ENCODE results near the gene SLC2A6. TPM values are rescaled to one million over a fixed set of nuclear protein-coding genes. Genes with fewer than 3 reads are reported as not detected.
A peak's percentile ranks its signal among the peaks of the same experiment; 100 is the strongest.

Gene SLC2A6
- total RNA-seq, 1 donor from 2014 or later = 13.7 TPM

DNA sequence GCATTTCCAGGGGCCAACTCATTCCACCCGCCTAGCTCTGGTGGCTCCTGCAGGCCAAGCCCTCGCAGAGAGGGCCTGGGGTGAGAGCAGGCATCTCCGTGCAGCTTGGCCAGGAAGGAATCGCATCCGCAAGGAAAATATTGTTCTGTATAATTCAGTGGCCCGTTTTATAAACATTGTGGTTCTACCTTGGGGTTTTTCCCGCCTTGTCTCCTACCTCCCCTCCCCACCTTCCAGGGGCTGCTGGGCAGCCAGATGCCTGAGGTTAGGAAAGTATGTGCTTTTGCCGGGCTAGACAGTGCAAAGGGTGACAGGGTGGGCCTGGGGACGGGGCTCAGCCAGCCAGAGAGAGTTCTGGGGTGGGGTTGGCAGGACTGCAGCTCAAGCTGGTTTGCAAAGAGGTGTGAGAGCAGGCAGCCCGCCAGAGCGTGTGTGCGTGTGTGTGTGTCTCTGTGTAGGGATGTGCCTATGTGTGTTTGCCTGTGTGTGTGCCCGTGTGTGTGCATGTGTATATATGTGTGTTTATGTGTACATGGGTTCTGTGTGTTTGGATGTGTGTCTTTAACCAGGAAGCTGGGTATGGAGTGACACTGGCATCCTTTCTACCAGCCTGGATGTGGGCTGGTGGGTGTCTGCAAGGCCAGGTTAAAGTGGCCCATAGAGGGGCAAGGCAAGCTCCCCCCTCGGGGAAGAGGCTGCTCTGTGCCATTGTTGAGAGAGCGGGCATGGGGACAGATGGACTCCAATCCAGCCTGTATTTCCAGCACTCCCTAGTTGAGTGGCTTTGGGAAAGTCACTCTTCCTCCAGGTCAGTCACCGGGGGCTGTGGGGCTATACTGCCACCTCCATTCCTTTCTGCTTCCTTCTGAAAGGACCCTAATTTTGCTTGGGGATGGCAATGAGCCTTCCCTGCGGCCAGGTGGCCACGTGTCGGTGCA lies 10.6 kb upstream of the SLC2A6 start:
- peak; percentile 75 for DNase-seq (ENCODE audit: low spot score)
- Mint-ChIP-seq H3K27me3 (ENCODE audit: low read depth) (no peaks in the 10 kb centered on the region), H3K9me3 (ENCODE audit: low read depth) (no peaks in the 10 kb centered on the region), H3K4me1 (ENCODE audit: low read depth) (peaks cover 30% of the 10 kb centered on the region), H3K36me3 (ENCODE audit: low read depth) (no peaks in the 10 kb centered on the region), H3K4me3 (ENCODE audit: unreplicated experiment) (no peak overlapping the region), H3K27ac (ENCODE audit: unreplicated experiment) (no peak overlapping the region)
- TF ChIP-seq, protein P1, sequence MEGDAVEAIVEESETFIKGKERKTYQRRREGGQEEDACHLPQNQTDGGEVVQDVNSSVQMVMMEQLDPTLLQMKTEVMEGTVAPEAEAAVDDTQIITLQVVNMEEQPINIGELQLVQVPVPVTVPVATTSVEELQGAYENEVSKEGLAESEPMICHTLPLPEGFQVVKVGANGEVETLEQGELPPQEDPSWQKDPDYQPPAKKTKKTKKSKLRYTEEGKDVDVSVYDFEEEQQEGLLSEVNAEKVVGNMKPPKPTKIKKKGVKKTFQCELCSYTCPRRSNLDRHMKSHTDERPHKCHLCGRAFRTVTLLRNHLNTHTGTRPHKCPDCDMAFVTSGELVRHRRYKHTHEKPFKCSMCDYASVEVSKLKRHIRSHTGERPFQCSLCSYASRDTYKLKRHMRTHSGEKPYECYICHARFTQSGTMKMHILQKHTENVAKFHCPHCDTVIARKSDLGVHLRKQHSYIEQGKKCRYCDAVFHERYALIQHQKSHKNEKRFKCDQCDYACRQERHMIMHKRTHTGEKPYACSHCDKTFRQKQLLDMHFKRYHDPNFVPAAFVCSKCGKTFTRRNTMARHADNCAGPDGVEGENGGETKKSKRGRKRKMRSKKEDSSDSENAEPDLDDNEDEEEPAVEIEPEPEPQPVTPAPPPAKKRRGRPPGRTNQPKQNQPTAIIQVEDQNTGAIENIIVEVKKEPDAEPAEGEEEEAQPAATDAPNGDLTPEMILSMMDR (IDR thresholded peaks at IDR 0.05) = no peak

DNA sequence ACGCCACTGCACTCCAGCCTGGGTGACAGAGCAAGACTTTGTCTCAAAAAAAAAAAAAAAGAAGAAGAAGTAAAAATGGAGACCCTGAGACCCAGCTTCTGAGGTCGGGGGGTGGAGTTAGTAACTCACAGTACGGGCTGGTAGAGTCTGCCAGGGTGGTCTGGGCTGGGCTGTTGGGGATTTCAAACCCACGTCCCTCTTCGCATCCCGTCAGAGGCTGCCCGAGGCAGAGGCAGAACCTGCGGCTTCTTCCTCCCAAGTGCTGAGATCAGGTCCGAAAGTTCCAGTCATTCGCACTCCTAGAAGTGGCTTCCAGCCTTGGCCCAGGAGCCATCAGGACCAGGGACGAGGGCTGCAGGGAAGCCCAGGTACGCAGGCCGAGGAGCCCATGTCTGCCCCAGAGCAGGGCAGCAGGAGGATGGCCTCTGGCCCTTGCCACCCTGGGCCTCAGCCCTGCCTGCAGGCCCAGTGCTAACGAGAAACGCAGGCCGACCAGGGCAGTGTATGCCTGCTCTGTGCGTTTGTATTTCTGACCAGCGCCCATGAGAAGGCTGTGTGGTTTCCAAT lies 9.9 kb upstream of the SLC2A6 start:
- peak; percentile 76 for DNase-seq (ENCODE audit: low spot score)
- H3K27ac Mint-ChIP-seq (ENCODE audit: unreplicated experiment) = no peak overlapping the region
- peaks cover 1% of the 10 kb centered on the region for H3K27me3 Mint-ChIP-seq (ENCODE audit: low read depth)
- no peaks in the 10 kb centered on the region for H3K36me3 Mint-ChIP-seq (ENCODE audit: low read depth)
- no peaks in the 10 kb centered on the region for H3K9me3 Mint-ChIP-seq (ENCODE audit: low read depth)
- H3K4me1 Mint-ChIP-seq (ENCODE audit: low read depth) = peaks cover 30% of the 10 kb centered on the region
- no peak overlapping the region for H3K4me3 Mint-ChIP-seq (ENCODE audit: unreplicated experiment)
- TF ChIP-seq, protein P1 (IDR thresholded peaks at IDR 0.05) = no peak

DNA sequence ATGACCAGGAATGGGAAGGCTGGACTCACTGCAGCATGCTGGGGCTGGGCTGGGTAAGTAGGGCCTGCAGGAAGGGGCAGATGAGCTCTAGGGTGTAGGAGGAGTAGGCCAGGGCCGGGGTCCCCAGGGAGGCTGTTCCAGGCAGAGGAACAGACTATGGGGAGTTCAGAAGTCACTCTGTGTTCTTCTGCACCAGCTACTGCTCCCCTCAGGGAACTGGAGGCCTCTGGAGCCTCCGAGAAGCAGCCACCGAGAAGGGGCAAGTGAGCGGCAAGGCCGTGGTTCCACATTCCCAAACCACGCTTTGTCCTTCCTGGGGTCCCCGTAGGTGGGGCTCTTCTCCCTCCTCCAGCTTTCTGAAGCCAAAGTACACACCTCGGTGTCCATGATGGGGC lies 8.4 kb upstream of the SLC2A6 start:
- TF ChIP-seq, protein P1 (IDR thresholded peaks at IDR 0.05) = no peak
- no peak overlapping the region for H3K27ac Mint-ChIP-seq (ENCODE audit: unreplicated experiment)
- peaks cover 21% of the 10 kb centered on the region for H3K4me1 Mint-ChIP-seq (ENCODE audit: low read depth)
- H3K4me3 Mint-ChIP-seq (ENCODE audit: unreplicated experiment) = no peak overlapping the region
- H3K27me3 Mint-ChIP-seq (ENCODE audit: low read depth) = peaks cover 9% of the 10 kb centered on the region
- H3K9me3 Mint-ChIP-seq (ENCODE audit: low read depth) = no peaks in the 10 kb centered on the region
- H3K36me3 Mint-ChIP-seq (ENCODE audit: low read depth) = no peaks in the 10 kb centered on the region
- DNase-seq (ENCODE audit: low spot score) = peak; percentile 52

DNA sequence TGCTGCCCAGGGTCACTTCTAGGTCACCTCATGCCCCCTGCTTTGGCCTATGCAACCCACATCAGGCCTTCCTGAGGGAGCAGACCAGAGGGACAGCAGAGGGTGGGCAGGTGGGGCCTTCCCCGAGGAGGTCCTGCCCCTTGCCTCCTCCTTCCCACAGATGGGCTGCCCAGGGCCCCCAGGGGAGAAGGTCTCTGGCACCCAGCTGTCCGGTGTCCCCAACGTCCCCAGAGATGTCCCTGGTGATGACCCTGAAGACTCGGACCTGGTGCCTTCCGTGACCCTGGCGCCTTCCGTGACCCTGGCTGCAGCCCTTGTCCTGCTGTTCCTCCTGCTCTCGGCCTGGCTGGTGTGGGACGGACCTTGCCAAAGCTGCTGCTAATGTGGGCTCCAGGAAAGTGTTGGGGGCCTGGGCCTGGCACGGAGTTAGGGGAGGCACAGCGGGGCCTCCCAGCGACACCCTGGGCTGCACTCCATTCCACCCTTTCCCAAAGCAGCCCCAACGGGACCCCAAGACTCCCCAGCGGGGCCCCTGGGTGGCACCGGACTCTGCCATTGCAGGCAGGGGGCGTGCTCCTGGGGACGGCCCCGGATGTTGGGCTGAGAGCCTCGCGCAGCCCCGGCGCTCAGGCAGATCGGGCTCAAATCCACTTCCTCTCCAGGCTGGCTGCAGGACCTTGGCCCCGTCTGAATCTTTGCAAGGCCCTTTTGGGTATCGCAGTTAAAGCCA lies 6.8 kb upstream of the SLC2A6 start:
- Mint-ChIP-seq H3K4me1 (ENCODE audit: low read depth) (peaks cover 12% of the 10 kb centered on the region), H3K9me3 (ENCODE audit: low read depth) (no peaks in the 10 kb centered on the region), H3K36me3 (ENCODE audit: low read depth) (no peaks in the 10 kb centered on the region), H3K27ac (ENCODE audit: unreplicated experiment) (no peak overlapping the region), H3K4me3 (ENCODE audit: unreplicated experiment) (no peak overlapping the region), H3K27me3 (ENCODE audit: low read depth) (peaks cover 10% of the 10 kb centered on the region)
- peak; percentile 89 for DNase-seq (ENCODE audit: low spot score)
- TF ChIP-seq, protein P1 (IDR thresholded peaks at IDR 0.05) = no peak

Measured in chondrocyte (in vitro differentiated cells).